Caco-2 (cell line): Measurements from ENCODE around the gene BACH2. TPM values are rescaled to one million over a fixed set of nuclear protein-coding genes. Genes with fewer than 3 reads are reported as not detected.
"Not testable (repeated sequence)": the region's sequence is repeated elsewhere in the genome, so short reads cannot be mapped to it uniquely, and the experiment has no call there.

Experiments used
- BruUV-seq: library from RNA; stranded (reverse); fragments of 400-500 nt; replicated peaks from 2 replicates; lab custom pipeline; 2021; lab: Mats Ljungman, UMichigan
- CTCF ChIA-PET: fragments of 300-600 bp; sonication (Branson Sonifier 250); formaldehyde crosslinking; loops from one replicate; lab custom pipeline; 2022; ENCODE audit warnings: antibody characterized with exemption; lab: Charles Lee
- POLR2A ChIA-PET: fragments of 300-600 bp; sonication (Branson Sonifier 250); formaldehyde crosslinking; loops from one replicate; lab custom pipeline; 2022; ENCODE audit warnings: antibody characterized with exemption; lab: Charles Lee
- DNase-seq, 2 experiments: peaks; one replicate each; pipeline versions ENCODE4 v3.0.0 to v3.0.0-alpha.2; 2020 to 2022
- H3K27me3 ChIP-seq: replicated peaks from 2 replicates; pipeline ENCODE4 v1.6.0; 2011; ENCODE audit warnings: low read length; ENCODE audit not compliant: control insufficient read depth, insufficient read depth
- H3K36me3 ChIP-seq: 2 replicates; pipeline ENCODE4 v1.5.1; 2011; ENCODE audit warnings: low read length; ENCODE audit not compliant: control insufficient read depth, insufficient read depth
- H3K4me1 ChIP-seq: fragments of 250-450 bp; sonication (Bioruptor Pico); 2 replicates; pipeline ENCODE4 v1.5.1; 2020; ENCODE audit warnings: mild to moderate bottlenecking
- H3K4me3 ChIP-seq: 2 replicates; pipeline ENCODE4 v1.5.1; 2011; ENCODE audit warnings: low read depth, mild to moderate bottlenecking, control low read depth, low read length
- H3K9me3 ChIP-seq: fragments of 250-450 bp; sonication (Bioruptor Pico); 2 replicates; pipeline ENCODE4 v1.5.1; 2020; ENCODE audit warnings: mild to moderate bottlenecking, moderate library complexity
- H3K27ac Mint-ChIP-seq: one replicate; pipeline ENCODE4 v1.8.0; 2022; ENCODE audit warnings: mixed read lengths; ENCODE audit not compliant: unreplicated experiment
- H3K27me3 Mint-ChIP-seq: one replicate; pipeline ENCODE4 v1.8.0; 2022; ENCODE audit warnings: mixed read lengths; ENCODE audit not compliant: insufficient read depth, unreplicated experiment
- H3K36me3 Mint-ChIP-seq: one replicate; pipeline ENCODE4 v1.8.0; 2022; ENCODE audit warnings: mild to moderate bottlenecking, mixed read lengths; ENCODE audit not compliant: insufficient read depth, unreplicated experiment
- H3K4me1 Mint-ChIP-seq: one replicate; pipeline ENCODE4 v1.8.0; 2022; ENCODE audit warnings: low read depth, mixed read lengths; ENCODE audit not compliant: unreplicated experiment
- H3K4me3 Mint-ChIP-seq: one replicate; pipeline ENCODE4 v1.8.0; 2022; ENCODE audit warnings: mild to moderate bottlenecking, moderate library complexity, mixed read lengths; ENCODE audit not compliant: unreplicated experiment
- H3K9me3 Mint-ChIP-seq: one replicate; pipeline ENCODE4 v1.8.0; 2022; ENCODE audit warnings: mixed read lengths; ENCODE audit not compliant: unreplicated experiment
- intact Hi-C: fragments of 100-400 bp; cut with micrococcal nuclease; formaldehyde crosslinking; loops from one replicate; pipeline ENCODE4 v1.10.0; 2022; ENCODE audit not compliant: unreplicated experiment
- total RNA-seq: library from RNA; stranded (reverse); gene quantifications from 2 replicates; pipeline ENCODE4 v1.2.3, GENCODE V29; 2022
- TF ChIP-seq, protein P1 (sequence below), 2 experiments: fragments of 200-600 bp in 1 of 2; IDR thresholded peaks; 1 replicate in 1 of 2; 2 replicates in 1 of 2; pipeline versions ENCODE4 v1.5.1 to v1.8.0; 2011 to 2022; ENCODE audit warnings: antibody characterized with exemption in 1 of 2, control low read depth in 1 of 2, inconsistent platforms in 1 of 2, low read depth in 1 of 2, low read length in 1 of 2, mild to moderate bottlenecking in 1 of 2, moderate library complexity in 1 of 2; ENCODE audit not compliant: insufficient read depth in 1 of 2, severe bottlenecking in 1 of 2, unreplicated experiment in 1 of 2

Gene BACH2
- total RNA-seq, 1 experiment from 2014 or later, result 0.43 TPM

DNA sequence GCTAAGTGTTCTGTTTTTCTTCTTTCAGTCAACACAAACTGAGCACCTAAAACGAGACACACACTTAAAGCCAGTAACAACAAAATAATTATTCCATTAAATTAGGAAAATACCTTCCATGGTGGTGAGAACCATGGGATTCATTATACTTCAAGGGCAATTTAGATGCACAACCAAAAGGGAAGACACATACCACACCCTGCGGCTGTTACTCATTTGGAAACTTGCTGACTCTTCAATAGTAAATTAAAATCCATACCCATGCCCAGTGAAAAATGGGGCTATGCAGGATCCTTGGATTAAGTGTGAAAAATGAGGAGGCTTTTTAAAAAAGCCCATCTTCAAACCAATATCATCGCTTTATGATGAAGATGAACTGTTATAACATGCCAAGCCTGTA lies 259.7 kb downstream of the BACH2 start:
- intact Hi-C loops, result no loop called here
- Mint-ChIP-seq H3K36me3 (no peaks in the 10 kb centered on the region), H3K4me1 (no peaks in the 10 kb centered on the region), H3K9me3 (no peaks in the 10 kb centered on the region), H3K27ac (no peak overlapping the region), H3K27me3 (peaks cover 11% of the 10 kb centered on the region), H3K4me3 (no peak overlapping the region)
- ChIA-PET CTCF (no interaction called here), POLR2A (no interaction called here)
- no peaks in the 10 kb centered on the region for H3K9me3 ChIP-seq
- H3K36me3 ChIP-seq, result no peaks in the 10 kb centered on the region
- H3K4me3 ChIP-seq, result no peak overlapping the region
- no TSS peak for BruUV-seq
- TF ChIP-seq, protein P1, sequence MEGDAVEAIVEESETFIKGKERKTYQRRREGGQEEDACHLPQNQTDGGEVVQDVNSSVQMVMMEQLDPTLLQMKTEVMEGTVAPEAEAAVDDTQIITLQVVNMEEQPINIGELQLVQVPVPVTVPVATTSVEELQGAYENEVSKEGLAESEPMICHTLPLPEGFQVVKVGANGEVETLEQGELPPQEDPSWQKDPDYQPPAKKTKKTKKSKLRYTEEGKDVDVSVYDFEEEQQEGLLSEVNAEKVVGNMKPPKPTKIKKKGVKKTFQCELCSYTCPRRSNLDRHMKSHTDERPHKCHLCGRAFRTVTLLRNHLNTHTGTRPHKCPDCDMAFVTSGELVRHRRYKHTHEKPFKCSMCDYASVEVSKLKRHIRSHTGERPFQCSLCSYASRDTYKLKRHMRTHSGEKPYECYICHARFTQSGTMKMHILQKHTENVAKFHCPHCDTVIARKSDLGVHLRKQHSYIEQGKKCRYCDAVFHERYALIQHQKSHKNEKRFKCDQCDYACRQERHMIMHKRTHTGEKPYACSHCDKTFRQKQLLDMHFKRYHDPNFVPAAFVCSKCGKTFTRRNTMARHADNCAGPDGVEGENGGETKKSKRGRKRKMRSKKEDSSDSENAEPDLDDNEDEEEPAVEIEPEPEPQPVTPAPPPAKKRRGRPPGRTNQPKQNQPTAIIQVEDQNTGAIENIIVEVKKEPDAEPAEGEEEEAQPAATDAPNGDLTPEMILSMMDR (IDR thresholded peaks at IDR 0.05; ENCODE audit: insufficient read depth in 1 of 2, low read depth in 1 of 2, low read length in 1 of 2, severe bottlenecking in 1 of 2, unreplicated experiment in 1 of 2), result no peak
- H3K4me1 ChIP-seq, result no peaks in the 10 kb centered on the region
- no peaks in the 10 kb centered on the region for H3K27me3 ChIP-seq
- no peak for DNase-seq

DNA sequence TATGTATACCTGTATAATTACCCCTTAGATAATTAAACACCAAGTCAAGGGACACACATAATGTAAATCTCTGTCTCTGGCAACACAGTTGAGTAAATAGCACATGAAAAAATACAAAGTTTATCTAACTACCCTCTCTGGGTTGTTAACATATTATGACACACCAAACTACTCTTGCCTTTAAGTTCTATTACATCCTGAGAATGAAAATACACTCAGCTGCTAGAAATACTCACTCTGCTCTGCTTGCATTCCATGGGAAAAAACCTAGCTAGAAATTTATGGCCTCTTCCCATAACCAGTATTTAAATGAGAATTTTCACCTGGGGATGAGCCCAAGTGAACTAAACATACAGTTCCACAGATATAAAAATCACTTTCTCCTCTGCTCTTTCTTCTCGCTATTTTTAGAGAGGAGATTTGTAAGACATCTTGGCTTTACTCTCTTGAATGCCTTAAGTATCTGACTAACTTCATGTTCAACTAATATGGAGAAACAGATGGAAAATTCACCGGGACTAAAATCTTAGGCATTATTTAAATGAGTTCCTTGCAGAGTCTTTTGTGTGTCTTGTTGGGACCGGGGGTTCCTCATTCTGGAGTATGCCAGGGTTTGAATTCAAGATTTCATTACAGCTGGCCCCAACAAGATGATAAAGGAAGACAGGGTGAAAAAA lies 261.5 kb downstream of the BACH2 start:
- TF ChIP-seq, protein P1 (IDR thresholded peaks at IDR 0.05; ENCODE audit: insufficient read depth in 1 of 2, low read depth in 1 of 2, low read length in 1 of 2, severe bottlenecking in 1 of 2, unreplicated experiment in 1 of 2), result no peak
- ChIA-PET CTCF (no interaction called here), POLR2A (no interaction called here)
- intact Hi-C loops, result no loop called here
- Mint-ChIP-seq H3K27me3 (peaks cover 8% of the 10 kb centered on the region), H3K36me3 (no peaks in the 10 kb centered on the region), H3K9me3 (no peaks in the 10 kb centered on the region), H3K4me3 (no peak overlapping the region), H3K4me1 (no peaks in the 10 kb centered on the region), H3K27ac (no peak overlapping the region)
- DNase-seq, result no peak
- no peaks in the 10 kb centered on the region for H3K27me3 ChIP-seq
- no peaks in the 10 kb centered on the region for H3K36me3 ChIP-seq
- no peaks in the 10 kb centered on the region for H3K4me1 ChIP-seq
- no peaks in the 10 kb centered on the region for H3K9me3 ChIP-seq
- no TSS peak for BruUV-seq
- no peak overlapping the region for H3K4me3 ChIP-seq

DNA sequence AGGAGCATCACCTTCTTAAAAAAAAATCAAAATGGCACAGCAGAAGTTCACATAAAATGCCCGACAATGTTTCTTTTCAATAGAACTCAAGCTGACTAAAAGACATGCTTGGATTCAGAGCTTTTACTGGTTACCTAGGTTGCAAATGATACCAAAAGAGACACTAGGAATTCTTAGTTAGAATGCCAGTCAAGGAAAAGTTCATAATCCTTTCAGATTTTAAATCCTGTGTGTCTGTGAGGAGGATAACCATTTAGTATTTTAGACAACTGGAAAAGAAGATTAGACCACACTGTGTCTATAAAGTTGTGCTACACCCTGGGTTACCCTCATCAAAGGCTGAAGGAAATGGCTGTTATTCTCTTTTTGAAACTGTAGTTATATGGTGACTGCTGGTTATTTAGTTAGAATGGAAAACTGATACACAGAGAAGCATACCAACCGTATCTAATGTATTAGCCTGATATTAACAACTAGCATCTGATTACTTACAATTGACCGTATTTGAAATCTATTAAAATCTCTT lies 262.8 kb downstream of the BACH2 start:
- ChIA-PET POLR2A (no interaction called here), CTCF (no interaction called here)
- Mint-ChIP-seq H3K27ac (no peak overlapping the region), H3K36me3 (no peaks in the 10 kb centered on the region), H3K4me1 (no peaks in the 10 kb centered on the region), H3K27me3 (peaks cover 12% of the 10 kb centered on the region), H3K9me3 (no peaks in the 10 kb centered on the region), H3K4me3 (no peak overlapping the region)
- no peaks in the 10 kb centered on the region for H3K4me1 ChIP-seq
- no peaks in the 10 kb centered on the region for H3K27me3 ChIP-seq
- H3K4me3 ChIP-seq, result no peak overlapping the region
- no peaks in the 10 kb centered on the region for H3K9me3 ChIP-seq
- no peaks in the 10 kb centered on the region for H3K36me3 ChIP-seq
- intact Hi-C loops, result no loop called here
- DNase-seq, result no peak
- BruUV-seq, result no TSS peak
- TF ChIP-seq, protein P1 (IDR thresholded peaks at IDR 0.05; ENCODE audit: insufficient read depth in 1 of 2, low read depth in 1 of 2, low read length in 1 of 2, severe bottlenecking in 1 of 2, unreplicated experiment in 1 of 2), result no peak

DNA sequence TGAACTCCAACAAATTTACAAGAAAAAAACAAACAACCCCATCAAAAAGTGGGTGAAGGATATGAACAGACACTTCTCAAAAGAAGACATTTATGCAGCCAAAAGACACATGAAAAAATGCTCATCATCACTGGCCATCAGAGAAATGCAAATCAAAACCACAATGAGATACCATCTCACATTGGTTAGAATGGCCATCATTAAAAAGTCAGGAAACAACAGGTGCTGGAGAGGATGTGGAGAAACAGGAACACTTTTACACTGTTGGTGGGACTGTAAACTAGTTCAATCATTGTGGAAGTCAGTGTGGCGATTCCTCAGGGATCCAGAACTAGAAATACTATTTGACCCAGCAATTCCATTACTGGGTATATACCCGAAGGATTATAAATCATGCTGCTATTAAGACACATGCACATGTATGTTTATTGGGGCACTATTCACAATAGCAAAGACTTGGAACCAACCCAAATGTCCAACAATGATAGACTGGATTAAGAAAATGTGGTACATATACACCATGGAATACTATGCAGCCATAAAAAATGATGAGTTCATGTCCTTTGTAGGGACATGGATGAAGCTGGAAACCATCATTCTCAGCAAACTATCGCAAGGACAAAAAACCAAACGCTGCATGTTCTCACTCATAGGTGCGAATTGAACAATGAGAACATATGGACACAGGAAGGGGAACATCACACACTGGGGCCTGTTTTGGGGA lies 264.0 kb downstream of the BACH2 start:
- H3K36me3 ChIP-seq, H3K4me3 ChIP-seq, H3K27me3 ChIP-seq, H3K27ac Mint-ChIP-seq, intact Hi-C loops, CTCF ChIA-PET, H3K4me1 Mint-ChIP-seq, H3K9me3 ChIP-seq, BruUV-seq, H3K4me3 Mint-ChIP-seq, H3K4me1 ChIP-seq, H3K9me3 Mint-ChIP-seq, POLR2A ChIA-PET, H3K36me3 Mint-ChIP-seq, DNase-seq: not testable (repeated sequence)
- H3K27me3 Mint-ChIP-seq, result peaks cover 12% of the 10 kb centered on the region
